CD4-positive, alpha-beta T cell treated with Interleukin-21 for 1 hour (primary cell): Measurements from ENCODE around the gene PGM5.

ENCODE experiments used
- DNase-seq: peaks from one replicate; pipeline ENCODE4 v3.0.0-alpha.2; 2020

Gene PGM5

DNA sequence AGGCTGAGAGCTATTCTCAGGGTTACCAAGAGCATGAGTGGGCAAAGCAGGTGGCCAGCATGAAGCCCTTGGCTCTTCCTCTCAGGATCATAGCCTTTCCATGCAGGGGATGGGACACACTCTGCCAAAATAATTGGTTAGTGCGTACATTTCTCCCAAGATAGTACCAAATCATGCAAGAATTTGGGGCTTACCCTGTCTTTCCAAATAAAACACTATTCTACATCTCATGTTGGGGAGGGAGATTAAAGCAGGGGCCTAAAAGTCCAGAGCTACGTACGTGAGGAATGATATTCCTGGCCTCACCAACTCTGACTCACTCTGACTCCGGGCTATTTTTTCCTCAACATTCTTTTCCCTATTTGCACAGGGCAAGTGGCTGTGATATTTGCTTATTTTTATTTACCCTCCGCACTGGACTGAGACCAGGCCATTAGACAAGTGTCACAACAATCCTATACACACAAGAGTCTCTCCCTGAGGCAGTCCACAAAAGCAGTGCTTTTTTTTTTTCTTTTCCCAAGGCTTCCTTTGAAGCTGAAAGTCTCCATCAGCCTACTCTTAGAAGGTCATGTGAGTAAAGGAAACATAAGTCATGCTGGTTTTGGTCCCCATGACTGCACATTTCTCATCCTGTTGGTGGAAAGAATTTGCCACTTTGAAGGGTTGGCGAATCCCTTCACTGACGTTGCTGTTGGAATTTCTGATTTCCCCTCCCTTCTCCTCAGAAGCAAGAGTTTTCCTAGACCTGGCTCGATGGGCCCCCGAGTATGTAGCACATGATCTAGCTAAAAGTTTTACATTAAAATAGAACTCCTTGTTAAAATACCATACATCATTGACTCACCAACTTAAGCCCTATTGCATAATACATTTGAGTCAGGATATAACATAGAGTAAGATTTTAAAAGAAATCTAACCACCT lies 144.3 kb downstream of the PGM5 start:
- DNase-seq: no peak

DNA sequence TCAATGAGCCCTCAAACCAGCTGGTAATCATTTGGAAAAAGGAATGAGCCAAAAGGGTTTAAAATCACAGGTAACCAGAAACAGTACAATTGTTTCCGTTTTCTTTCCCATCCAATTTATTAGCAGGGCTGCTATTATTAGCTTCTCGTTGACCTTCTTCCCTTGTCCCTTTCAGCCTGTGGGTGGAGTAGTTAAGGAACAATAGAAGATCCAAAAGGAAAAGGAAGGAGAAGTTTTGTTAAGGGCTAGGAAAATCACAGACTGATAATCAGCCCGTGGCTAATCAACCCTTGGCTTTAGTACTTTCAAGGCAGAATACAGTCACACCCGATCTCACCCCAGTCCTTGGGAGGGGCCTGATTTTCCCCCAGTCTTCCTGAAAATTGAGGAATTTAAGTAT lies 145.9 kb downstream of the PGM5 start:
- no peak for DNase-seq

DNA sequence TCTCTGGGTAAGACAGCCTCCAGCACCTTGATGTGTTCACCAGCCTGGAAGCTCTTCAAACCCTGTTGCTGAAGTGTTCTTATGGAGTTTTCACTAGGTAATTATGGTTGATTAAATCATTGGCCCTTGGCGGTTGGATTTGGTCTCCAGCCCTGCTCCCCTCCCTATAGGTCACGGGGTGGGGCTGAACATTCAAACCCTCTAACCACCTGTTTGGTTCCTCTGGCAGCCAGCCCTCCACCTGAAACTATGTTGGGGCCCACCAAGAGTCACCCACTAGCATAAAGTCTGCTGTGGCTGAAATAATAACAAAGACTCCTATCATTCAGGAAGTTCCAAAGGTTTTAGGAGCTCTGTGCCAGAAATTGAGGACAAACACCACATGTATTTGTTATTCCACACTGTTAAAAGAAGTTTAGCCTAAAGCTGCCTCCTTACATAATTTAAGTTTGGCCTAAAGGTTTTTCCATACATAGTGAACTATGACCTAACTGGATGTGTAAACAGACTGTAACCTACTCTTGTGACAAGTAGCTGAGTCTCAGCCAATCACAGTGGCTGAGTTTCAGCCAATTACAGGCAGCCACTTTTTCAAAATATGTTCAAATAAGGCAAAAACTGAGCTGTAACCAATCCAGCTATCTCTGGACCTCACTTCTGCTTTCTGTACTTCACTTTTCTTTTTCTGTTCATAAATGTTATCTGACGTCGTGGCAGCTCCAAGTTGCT lies 149.4 kb downstream of the PGM5 start:
- peak; percentile 3 for DNase-seq

DNA sequence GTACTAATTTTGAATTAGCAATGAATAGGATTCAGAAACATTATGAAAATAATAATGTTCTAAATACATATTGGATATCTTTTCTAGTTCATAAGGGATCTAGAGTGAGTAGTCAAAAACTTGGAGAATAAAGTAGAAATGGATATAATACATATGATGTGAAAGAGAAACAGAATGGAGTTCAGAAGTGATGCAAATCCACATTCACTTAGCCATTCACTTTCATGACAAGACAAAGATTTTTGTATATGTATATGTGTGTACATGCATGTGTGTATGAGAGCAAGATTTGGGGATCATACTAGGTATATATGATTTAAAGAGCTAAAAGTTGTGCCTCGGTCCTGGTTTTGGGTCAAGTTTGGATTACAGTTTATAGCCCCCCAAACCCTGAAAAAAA lies 150.1 kb downstream of the PGM5 start:
- no peak for DNase-seq

DNA sequence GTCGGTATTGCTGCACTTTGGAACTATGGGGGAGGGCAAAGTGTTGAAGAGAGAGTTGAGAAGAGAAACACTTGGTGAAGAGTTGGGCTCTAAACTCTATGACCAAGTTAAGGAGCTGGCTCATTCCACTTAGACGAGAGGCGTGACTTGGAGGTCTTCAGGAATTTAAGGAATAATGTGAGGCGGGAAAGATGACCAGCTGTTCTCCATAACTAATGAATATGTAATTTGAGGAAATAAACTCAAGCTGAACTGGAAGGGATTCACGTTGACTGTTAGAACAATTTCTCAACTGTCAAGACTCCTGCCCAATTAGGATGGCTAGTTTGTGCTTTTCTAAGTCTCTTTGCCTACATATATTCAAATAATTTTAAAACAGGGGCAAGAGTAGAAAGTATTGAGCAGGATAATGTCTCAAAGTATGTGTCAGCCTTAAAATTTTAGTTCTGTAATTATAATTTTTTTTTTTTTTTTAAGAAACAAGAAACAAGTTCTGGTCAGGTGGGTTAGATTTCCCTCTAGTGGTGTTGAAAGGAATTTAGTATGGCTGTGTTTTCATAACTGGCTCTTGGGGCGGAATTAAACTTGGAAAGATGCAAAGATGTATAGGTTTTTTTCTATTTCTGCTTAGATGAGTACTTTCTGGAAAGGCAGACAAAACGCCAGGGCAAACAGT lies 150.9 kb downstream of the PGM5 start:
- DNase-seq: no peak

DNA sequence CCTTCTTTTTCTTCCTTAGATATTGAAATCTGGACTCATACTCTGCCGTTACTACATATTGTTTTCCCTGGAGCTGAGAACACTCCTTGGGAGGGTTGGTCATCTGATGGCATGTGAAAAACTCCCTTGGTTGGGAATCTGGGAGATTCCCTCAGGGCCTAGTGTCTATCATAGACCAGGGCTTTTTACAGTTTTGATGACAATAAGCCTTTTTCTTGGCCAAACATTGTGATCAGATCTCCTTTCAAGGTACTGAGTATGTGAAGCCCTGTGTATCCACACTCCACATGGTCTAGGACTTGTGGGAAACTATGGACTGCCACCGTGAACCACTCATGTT lies 151.4 kb downstream of the PGM5 start:
- DNase-seq: no peak

DNA sequence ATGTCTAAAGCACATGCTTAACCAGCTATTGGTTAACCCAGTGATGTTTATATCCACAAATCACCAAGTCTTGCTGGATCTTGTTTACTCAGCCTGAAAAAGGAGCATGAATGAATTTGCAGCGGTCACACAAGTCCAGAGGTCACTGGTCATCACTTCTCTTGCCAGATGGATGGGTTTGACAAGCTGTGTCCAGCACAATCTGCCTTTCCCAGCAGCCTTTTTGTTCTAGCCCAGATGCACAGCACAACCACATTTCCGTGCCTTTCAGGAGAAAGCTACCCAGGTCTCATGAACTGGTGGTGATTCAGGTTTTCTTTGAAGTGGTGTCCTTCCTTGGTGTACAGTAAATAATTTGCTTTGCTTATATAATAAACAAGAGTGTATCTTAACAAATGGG lies 152.1 kb downstream of the PGM5 start:
- no peak for DNase-seq

DNA sequence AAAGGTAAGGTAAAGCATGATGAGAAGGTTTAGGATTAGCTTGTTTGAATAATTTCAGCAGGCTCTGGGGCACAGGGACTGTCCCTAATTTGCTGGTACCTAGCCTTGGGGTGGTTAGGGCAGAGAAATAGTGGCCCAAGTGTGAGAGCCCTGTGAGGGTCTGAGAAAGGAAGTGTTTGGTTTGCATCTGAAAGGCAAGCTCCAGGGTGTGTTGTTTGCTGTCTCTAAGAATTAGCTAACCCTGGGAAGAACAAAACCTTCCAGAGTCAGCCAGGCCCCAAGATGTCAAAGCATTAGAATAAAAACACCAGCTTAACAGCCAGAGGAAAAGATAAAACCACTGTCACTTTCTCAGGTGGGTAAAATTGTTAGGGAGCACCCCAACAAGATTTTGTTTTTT lies 153.3 kb downstream of the PGM5 start:
- DNase-seq: no peak

DNA sequence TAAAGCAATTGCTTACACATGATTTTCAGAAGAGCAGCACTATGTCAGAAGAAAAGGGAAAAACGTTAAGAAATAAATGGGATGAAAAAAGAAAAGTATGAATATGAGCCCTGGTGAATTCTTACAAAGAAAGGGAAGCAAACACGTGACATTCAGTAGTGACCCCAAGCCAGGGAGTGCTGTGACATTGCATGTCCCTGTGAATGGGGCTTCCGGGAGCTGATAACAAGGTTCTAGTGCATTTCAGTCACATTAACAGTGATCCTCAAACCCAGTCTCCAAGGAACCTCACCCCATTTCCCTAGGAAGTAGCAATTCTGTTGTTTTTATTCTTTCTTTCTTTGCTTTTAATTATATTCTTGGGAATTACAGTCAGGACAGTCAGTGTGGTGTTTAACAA lies 157.0 kb downstream of the PGM5 start:
- no peak for DNase-seq

DNA sequence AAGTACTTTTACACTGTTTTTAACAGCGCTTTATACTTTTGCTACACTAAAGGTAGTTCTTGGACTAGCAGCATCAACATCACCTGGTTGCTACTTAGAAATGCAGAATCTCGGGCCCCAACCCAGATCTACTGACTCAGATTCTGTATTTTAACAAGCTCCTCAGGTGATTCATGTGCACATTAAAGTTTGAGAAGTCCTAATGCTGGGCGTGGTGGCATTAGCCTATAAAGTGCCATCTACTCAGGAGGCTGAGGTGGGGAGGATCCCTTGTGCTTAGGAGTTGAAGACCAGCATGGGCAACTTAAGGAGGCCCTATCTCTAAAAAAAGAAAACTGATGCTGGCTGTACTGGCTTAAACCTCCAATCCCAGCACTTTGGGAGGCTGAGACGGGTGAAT lies 157.6 kb downstream of the PGM5 start:
- DNase-seq: no peak

DNA sequence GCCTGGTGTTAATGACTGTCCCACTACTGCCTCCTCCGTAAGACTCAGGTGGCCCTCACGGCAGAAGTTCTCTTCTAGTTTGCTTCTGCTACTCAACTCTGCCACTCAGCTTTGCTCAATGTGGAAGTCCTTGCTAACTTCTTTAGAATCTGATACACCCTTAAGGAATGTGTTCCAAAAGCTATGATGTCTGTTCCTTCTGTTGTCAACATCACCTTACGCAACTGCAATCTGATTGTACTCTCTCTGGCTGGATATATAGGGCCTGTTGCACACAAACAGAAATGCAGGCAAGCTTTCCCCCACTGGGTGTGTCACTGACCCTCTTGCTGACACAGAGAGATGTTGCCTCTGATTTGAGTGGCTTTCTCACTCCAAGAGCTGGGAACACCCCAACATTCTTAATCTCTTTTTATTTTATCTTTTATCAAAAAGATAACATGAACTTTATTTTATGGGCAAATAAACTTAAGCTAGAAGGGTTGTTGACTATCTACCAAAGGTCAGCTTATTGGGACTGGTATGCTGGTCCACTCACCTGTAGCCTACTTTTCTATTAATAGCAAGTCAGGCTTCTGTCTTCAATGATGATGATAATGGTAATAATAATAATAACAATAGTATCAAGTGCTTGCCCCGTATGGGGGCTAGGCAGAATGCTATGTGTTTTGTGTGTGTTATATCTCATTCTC lies 159.1 kb downstream of the PGM5 start:
- DNase-seq: no peak

DNA sequence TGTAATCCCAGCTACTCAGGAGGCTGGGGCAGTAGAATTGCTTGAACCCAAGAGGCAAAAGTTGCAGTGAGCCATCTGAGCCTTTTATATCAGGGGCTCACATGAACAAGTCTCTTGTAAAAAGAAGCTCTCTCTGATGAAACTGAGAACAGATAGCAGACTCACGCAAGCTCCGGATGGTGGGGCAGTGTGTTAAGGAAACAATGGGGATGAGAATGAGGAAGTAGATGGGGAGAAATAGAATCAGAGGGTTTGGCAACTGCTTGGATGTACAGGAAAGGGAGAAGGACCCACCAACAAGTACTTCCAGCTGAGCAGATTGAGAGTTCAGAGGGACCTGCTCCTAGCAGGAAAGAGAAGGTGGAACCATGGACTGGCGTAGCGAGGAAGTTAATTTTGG lies 165.7 kb downstream of the PGM5 start:
- no peak for DNase-seq

DNA sequence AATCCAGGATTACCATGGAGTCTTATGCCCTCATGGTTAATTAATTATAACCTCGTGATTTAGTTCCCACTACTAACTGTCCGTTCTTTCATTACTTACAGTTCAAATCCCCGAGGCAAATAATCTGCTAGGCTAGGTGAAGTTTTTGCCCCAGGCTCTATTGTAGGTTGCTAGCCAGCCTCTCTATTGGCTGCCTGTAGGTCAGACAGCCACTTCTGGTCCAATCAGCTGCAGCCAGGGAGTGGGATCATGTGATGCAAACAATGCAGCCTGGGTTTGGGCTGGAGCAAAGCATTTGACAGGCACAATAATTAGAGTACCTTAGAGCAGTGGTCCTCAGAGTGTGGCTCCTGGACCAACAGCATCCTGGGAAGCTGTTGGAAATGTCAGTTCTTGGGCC lies 166.5 kb downstream of the PGM5 start:
- DNase-seq: no peak

DNA sequence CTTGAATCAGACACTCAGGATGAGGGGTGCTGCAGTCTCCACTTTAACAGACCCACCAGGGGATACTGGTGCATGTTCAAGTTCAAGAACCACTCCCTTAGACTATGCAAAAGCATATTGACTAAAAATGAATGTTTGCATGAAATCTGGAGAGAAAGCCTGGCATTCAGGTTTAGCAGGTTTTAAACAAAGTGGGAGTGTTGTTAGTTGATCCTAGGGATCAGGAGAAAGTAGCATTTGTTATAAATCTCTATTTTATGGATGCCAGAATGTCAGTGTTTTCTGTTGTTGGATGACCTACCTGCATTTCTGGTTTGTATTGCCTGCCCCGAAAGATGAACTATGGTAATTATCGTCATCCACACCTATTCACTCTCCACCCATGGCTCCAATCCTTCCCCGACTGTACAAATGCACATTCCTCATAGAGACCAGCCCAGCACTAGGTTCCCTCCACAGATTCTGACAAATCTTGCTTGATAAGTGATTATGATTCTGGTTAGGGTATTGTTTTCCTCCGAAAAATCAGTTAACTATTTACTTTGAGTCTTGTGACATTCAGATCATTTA lies 167.0 kb downstream of the PGM5 start:
- DNase-seq: no peak

DNA sequence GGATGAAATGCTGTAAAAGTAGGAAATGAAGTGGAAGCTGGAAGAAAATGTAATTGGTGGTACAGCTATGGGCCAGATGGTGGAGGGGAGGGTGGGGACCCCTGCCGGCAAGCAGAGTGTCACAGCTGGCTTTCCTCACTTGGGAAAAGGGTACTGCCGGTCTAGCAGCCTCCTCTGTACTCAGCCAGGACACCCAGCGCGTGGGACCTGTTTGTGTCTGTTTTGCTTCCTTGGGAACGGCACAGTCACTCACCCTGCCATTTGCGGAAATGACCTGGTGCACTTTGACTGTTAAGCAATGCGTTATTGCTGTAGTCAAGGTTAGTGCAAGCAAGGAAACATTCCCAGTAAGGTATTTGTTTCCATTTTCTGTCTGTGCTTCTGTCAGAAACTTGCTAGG lies 174.2 kb downstream of the PGM5 start:
- no peak for DNase-seq

DNA sequence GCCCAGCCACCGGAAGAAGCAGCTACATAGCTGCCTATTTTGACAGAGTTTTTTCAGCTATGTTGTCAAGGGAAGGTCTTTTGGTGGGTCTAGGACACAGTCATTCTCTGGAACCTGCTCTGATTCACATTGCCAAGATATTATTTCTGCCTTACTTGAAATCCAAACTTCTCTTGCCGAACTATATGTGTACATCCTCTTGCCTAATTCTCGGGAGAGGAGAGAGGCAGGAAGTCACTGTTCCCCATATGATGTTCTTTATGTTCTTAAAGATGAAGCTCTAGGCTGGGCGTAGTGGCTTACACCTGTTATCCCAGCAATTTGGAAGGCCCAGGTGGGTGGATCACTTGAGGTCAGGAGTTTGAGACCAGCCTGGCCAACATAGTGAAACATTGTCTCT lies 175.7 kb downstream of the PGM5 start:
- DNase-seq: no peak

DNA sequence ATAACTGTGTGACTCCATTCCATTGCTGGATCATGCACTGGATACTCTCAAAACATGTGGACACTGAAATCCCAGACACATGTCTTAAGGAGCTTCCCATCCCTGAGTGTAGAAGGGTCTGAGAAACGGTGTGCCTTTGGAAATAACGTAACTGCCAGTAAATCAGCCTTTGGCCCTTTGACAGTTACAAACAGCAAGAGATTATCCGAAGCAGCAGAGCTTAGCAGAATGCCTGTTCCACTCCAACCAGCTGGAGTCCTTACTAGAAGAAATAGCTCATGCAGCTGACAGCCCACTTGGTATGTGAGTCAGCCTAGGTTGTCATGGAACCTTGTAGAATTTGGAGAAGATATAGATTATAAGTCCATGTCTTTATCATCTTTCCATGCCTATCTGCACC lies 177.3 kb downstream of the PGM5 start:
- DNase-seq: no peak

DNA sequence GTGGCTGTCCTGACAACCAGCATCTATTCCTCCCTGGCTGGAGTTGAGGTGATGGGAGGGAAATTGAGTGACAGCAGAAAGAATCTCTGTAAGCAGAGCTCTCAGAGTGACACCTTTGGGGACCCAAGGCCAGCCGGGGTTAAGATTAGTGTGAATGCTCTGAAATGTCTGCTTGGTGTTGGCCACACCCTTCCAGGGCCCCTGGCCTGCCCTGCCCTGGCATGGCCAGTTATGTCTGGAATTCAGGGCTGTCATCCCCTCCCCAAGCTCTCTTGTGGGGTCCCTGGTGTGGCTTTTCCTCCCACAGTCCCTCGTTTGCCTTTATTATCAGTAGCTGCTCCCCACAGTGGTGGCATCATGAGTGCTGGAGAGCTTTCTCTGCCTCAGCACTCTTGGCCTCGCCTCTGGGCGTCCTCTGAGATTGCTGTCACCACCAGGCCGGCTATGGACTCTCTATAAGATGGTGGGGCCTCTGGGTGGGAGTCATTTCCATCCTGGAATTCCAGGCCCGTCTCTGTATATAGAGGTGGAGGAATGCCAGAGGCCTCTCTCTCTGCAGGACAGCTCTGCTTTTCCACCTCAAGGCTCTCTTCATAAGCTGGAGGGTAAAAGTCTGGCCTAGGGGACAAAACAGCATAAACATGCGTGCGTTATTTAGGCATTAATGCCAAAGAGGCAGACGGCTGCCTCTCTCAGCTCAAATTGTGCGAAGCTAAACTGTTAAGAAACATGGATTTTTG lies 180.6 kb downstream of the PGM5 start:
- DNase-seq: no peak

DNA sequence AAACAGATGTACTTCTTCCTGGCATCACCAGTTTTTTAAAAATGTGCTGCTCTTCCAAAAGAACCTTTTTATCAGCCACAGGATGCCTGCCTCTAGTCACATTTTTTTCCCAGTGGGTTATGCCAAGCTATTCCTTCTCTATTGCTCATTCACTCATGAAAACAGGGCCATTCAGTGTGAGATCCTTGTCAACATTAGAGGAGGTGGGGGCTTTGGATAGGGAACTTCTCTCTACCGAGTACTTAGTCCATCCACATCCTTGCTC lies 181.1 kb downstream of the PGM5 start:
- no peak for DNase-seq

DNA sequence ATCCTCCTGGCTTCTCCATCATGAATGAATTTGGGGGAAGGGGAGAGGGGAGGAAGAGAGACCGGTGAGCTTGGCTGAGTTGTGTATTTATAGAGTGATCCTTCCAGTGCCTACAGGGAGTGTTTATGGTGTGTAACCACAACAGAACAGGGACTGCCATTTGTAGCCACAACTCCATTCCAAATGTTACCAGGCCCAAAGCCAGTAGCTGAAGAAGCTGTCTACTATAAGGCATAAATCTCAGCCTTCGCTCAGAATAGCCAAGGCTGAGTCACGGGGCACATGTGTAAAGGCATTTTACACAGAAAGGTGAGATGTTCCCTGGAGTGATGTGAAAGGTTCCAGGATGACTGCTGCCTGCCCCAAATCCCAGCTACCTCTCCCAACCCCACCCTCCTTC lies 181.8 kb downstream of the PGM5 start:
- DNase-seq: no peak

DNA sequence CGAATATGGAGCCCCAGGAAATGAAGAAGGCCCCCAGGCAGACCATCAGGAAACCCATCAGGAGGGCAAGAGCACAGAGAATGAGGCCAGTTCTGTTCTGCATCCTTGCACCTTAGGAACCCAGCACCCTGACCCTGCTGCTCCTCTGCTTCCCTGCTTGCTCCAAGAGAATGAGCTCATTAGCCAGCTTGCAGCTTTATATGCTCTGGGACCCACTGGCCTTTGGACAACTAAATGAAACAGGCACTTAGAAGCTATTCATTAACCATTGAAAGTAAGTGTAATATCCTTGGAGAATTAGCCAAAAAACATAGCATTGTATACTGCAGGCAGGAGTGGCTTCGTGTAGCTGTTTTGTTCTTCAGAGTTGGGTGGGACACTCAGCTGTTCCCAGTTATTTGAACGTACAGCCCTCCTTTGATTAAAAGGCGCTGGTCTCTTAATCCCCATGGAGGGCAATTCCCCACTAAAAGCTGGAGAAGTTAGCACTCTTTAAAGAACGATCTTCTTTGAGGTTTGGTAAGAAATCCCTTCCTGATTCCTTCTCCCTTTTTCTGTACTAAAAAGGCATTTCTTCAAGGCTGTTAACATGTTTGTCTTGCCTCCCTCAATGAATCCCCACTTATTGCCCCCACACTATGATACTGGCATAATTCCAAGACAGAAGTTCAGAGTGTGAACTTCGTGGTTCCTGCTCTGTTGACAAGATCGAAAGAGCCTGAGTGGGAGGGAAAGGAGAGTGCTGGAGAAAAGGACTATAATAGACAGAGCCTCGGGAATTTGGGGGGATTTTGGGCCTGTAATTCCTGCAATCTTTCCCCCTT lies 184.5 kb downstream of the PGM5 start, which contains the start of gene TMEM252:
Gene TMEM252 (minus strand): TSS at position 172 of the 824 bp plus-strand sequence. CDS start 69 bp downstream, at position 103.
- DNase-seq: no peak
